ENCODE results near the gene GUCY1B1. TPM values are rescaled to one million over a fixed set of nuclear protein-coding genes. Genes with fewer than 3 reads are reported as not detected.

The GUCY1B1 gene
- total RNA-seq, 2 experiments from 2014 or later: not detected

DNA sequence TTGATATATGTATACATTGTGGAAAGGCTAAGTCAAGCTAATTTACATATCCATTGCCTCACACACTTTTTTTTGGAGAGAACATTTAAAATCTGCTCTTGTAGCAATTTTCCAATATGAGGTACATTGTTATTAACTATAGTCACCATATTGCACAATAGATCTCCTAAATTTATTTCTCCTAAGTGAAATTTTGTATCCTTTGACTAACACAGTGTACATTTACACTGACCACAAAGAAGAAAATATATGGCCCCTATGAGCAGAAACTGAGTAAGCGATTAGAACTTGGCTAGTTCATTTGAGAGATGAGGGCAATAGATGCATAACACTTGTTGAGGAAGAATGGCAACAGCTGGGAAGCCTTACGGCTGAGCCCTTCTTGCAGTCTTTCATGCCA lies 20.3 kb upstream of the GUCY1B1 start:
- no TSS peak for BruUV-seq (replicated peaks)
- intact Hi-C loops (cut with micrococcal nuclease; ENCODE audit: unreplicated experiment): no loop called here
- Histone ChIP-seq H3K79me2 (ENCODE audit: insufficient read depth, low read depth, low read length) (no peaks in the 10 kb centered on the region), H3K27ac (ENCODE audit: low read depth, low read length, poor library complexity, severe bottlenecking) (no peak overlapping the region), H4K20me1 (ENCODE audit: insufficient read depth, low read length) (no peaks in the 10 kb centered on the region), H3K4me2 (ENCODE audit: low read length) (no peak overlapping the region), H3K9me3 (ENCODE audit: low read length) (no peaks in the 10 kb centered on the region), H3K4me3 (ENCODE audit: low read depth, low read length, poor library complexity, severe bottlenecking) (no peak overlapping the region), H2AFZ (ENCODE audit: low read length) (no peak overlapping the region), H3K4me1 (ENCODE audit: insufficient read depth, low read length, poor library complexity, severe bottlenecking) (no peaks in the 10 kb centered on the region), H3K36me3 (ENCODE audit: insufficient read depth, low read length) (no peaks in the 10 kb centered on the region), H3K9me2 (ENCODE audit: insufficient read depth, low read length) (no peaks in the 10 kb centered on the region)
- ChIA-PET POLR2A (no interaction called here), CTCF (ENCODE audit: unreplicated experiment) (no interaction called here)
- DNase-seq (ENCODE audit: low spot score): no peak
- TF ChIP-seq EZH2phosphoT487 (IDR thresholded peaks at IDR 0.05; ENCODE audit: borderline replicate concordance, low read depth, low read length): no peak
- TF ChIP-seq, protein P1, sequence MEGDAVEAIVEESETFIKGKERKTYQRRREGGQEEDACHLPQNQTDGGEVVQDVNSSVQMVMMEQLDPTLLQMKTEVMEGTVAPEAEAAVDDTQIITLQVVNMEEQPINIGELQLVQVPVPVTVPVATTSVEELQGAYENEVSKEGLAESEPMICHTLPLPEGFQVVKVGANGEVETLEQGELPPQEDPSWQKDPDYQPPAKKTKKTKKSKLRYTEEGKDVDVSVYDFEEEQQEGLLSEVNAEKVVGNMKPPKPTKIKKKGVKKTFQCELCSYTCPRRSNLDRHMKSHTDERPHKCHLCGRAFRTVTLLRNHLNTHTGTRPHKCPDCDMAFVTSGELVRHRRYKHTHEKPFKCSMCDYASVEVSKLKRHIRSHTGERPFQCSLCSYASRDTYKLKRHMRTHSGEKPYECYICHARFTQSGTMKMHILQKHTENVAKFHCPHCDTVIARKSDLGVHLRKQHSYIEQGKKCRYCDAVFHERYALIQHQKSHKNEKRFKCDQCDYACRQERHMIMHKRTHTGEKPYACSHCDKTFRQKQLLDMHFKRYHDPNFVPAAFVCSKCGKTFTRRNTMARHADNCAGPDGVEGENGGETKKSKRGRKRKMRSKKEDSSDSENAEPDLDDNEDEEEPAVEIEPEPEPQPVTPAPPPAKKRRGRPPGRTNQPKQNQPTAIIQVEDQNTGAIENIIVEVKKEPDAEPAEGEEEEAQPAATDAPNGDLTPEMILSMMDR (conservative IDR thresholded peaks at IDR 0.05; ENCODE audit: low read length): no peak

DNA sequence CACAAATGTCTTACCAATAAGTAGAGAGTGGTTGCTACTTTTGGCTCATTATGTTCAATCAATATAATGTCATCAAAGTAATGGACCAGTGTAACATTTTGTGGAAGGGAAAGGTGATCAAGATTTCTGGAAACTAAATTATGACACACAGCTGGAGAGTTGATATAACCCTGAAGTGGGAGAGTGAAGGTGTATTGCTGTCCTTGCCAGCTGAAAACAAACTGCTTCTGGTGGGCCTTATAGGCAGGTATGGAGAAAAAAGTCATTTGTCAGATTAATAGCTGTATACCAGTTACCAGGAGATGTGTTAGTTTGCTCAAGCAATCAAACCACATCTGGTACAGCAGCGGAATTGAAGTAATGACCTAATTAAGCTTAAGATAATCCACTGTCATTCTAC lies 17.3 kb upstream of the GUCY1B1 start:
- no peak for DNase-seq (ENCODE audit: low spot score)
- H3K36me3 ChIP-seq (ENCODE audit: insufficient read depth, low read length): no peaks in the 10 kb centered on the region
- TF ChIP-seq, protein P1 (conservative IDR thresholded peaks at IDR 0.05; ENCODE audit: low read length): no peak
- TF ChIP-seq EZH2phosphoT487 (IDR thresholded peaks at IDR 0.05; ENCODE audit: borderline replicate concordance, low read depth, low read length): no peak
- H3K4me3 ChIP-seq (ENCODE audit: low read depth, low read length, poor library complexity, severe bottlenecking): no peak overlapping the region
- no peaks in the 10 kb centered on the region for H3K4me1 ChIP-seq (ENCODE audit: insufficient read depth, low read length, poor library complexity, severe bottlenecking)
- no peaks in the 10 kb centered on the region for H3K79me2 ChIP-seq (ENCODE audit: insufficient read depth, low read depth, low read length)
- ChIA-PET POLR2A (no interaction called here), CTCF (ENCODE audit: unreplicated experiment) (no interaction called here)
- no TSS peak for BruUV-seq (replicated peaks)
- no peak overlapping the region for H2AFZ ChIP-seq (ENCODE audit: low read length)
- H4K20me1 ChIP-seq (ENCODE audit: insufficient read depth, low read length): no peaks in the 10 kb centered on the region
- intact Hi-C loops (cut with micrococcal nuclease; ENCODE audit: unreplicated experiment): no loop called here
- no peaks in the 10 kb centered on the region for H3K9me2 ChIP-seq (ENCODE audit: insufficient read depth, low read length)
- no peak overlapping the region for H3K27ac ChIP-seq (ENCODE audit: low read depth, low read length, poor library complexity, severe bottlenecking)
- H3K4me2 ChIP-seq (ENCODE audit: low read length): no peak overlapping the region
- no peaks in the 10 kb centered on the region for H3K9me3 ChIP-seq (ENCODE audit: low read length)

DNA sequence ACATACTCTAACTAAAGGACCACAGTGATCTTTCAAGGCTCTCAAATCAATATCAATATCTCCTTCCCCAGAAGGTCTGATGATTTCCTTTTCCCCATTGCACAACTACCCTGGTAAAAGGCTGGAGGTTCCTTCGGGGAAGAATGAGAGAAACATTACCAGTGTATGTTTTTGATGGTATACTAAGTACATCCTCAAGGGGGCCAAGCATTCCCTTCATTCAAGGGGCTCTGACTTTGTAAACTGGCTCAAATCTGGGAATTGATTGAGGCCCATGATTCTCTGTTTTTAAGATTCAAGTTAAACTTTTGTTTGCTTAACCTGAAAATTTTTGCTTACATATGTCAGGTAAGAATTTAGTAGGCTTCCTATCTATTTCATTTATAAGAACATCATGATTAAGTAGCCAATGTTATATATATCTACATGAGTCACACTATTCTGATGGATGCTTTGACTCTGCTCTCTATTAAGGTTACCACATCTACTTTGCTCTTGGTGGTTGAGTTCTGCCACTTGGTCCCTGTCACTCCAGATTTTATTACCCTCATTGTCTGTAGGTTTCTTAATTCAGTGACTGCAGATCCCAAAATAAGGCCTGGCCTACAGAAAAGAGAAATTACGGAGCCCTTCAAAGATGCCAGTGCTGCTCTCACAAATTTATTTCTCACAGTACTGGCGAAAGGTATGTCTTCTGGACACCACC lies 16.4 kb upstream of the GUCY1B1 start:
- H3K36me3 ChIP-seq (ENCODE audit: insufficient read depth, low read length): no peaks in the 10 kb centered on the region
- H3K79me2 ChIP-seq (ENCODE audit: insufficient read depth, low read depth, low read length): no peaks in the 10 kb centered on the region
- H2AFZ ChIP-seq (ENCODE audit: low read length): no peak overlapping the region
- DNase-seq (ENCODE audit: low spot score): no peak
- TF ChIP-seq, protein P1 (conservative IDR thresholded peaks at IDR 0.05; ENCODE audit: low read length): peak; percentile 29
- TF ChIP-seq EZH2phosphoT487 (IDR thresholded peaks at IDR 0.05; ENCODE audit: borderline replicate concordance, low read depth, low read length): no peak
- CTCF ChIA-PET (ENCODE audit: unreplicated experiment): no interaction called here
- no peaks in the 10 kb centered on the region for H3K4me1 ChIP-seq (ENCODE audit: insufficient read depth, low read length, poor library complexity, severe bottlenecking)
- H3K9me3 ChIP-seq (ENCODE audit: low read length): no peaks in the 10 kb centered on the region
- no peak overlapping the region for H3K4me2 ChIP-seq (ENCODE audit: low read length)
- no TSS peak for BruUV-seq (replicated peaks)
- no peak overlapping the region for H3K27ac ChIP-seq (ENCODE audit: low read depth, low read length, poor library complexity, severe bottlenecking)
- H3K4me3 ChIP-seq (ENCODE audit: low read depth, low read length, poor library complexity, severe bottlenecking): no peak overlapping the region
- no peaks in the 10 kb centered on the region for H4K20me1 ChIP-seq (ENCODE audit: insufficient read depth, low read length)
- intact Hi-C loops (cut with micrococcal nuclease; ENCODE audit: unreplicated experiment): no loop called here
- H3K9me2 ChIP-seq (ENCODE audit: insufficient read depth, low read length): no peaks in the 10 kb centered on the region
- POLR2A ChIA-PET: no interaction called here

Measured in OCI-LY7 (cell line).